Measurements from ENCODE around the gene LYPD4.

GRCh38 chr19:41837981-41838708 is 6.3 kb downstream of the LYPD4 start:
- TF ChIP-seq CTCF (IDR thresholded peaks at IDR 0.05) (no peak), POLR2A (IDR thresholded peaks at IDR 0.05) (no peak), POLR2AphosphoS5 (IDR thresholded peaks at IDR 0.05) (no peak), EP300 (IDR thresholded peaks at IDR 0.05) (no peak)
